Endothelial cell of umbilical vein (primary cell): ENCODE measurements around the gene CABYR. TPM values are rescaled to one million over a fixed set of nuclear protein-coding genes. Genes with fewer than 3 reads are reported as not detected.

Source experiments
- BruUV-seq: library from RNA; stranded (reverse); fragments of 400-500 nt; replicated peaks from 2 replicates; lab custom pipeline; 2021; lab: Mats Ljungman, UMichigan
- CTCF ChIA-PET: fragments of 300-600, 350-600 bp; sonication (Branson Sonifier 250); formaldehyde crosslinking; loops from one replicate; lab custom pipeline; 2021; ENCODE audit warnings: antibody characterized with exemption, inconsistent platforms; lab: Charles Lee
- POLR2A ChIA-PET: fragments of 300-600, 350-600 bp; sonication (Branson Sonifier 250); formaldehyde crosslinking; loops from one replicate; lab custom pipeline; 2021; ENCODE audit warnings: antibody characterized with exemption, inconsistent platforms; lab: Charles Lee
- DNase-seq: peaks from one replicate; pipeline ENCODE4 v3.0.0-alpha.2; 2011; ENCODE audit warnings: low read depth, low spot score
- FAIRE-seq: peaks from 2 replicates; lab custom pipeline; 2011; peaks lifted over from hg19 to GRCh38; lab: Jason Lieb, UNC
- H2AFZ ChIP-seq: 2 replicates; pipeline ENCODE4 v1.6.0; 2012; ENCODE audit warnings: low read depth, low read length, control low read depth, inconsistent platforms
- H3K27ac ChIP-seq: 2 replicates; pipeline ENCODE4 v1.5.1; 2011; ENCODE audit warnings: low read depth, mild to moderate bottlenecking, control low read depth, low read length, moderate library complexity; ENCODE audit not compliant: insufficient read depth
- H3K27me3 ChIP-seq, 2 experiments: 2 replicates each; pipeline versions ENCODE4 v1.6.0 to v1.6.1; 2011; ENCODE audit warnings: low read length in 2 of 2, mixed read lengths in 1 of 2; ENCODE audit not compliant: control insufficient read depth in 2 of 2, insufficient read depth in 2 of 2
- H3K36me3 ChIP-seq, 2 experiments: 2 replicates in 1 of 2; 3 replicates in 1 of 2; pipeline ENCODE4 v1.5.1; 2011; ENCODE audit warnings: low read length in 2 of 2, mild to moderate bottlenecking in 1 of 2, moderate library complexity in 1 of 2; ENCODE audit not compliant: control insufficient read depth in 2 of 2, insufficient read depth in 2 of 2; ENCODE audit errors: extremely low read depth in 1 of 2
- H3K4me1 ChIP-seq: 3 replicates; pipeline ENCODE4 v1.5.1; 2011; ENCODE audit warnings: mild to moderate bottlenecking, low read length; ENCODE audit not compliant: control insufficient read depth, insufficient read depth; ENCODE audit errors: extremely low read depth
- H3K4me2 ChIP-seq: 2 replicates; pipeline ENCODE4 v1.6.1; 2011; ENCODE audit warnings: low read length, control low read depth, mixed read lengths; ENCODE audit not compliant: insufficient read depth
- H3K4me3 ChIP-seq, 3 experiments: fragments of 200-600 bp in 1 of 3; sonication (generic), shearing (Covaris generic) in 1 of 3; replicated peaks in 1 of 3; 2 replicates each; pipeline ENCODE4 v1.5.1; 2011 to 2016; ENCODE audit warnings: control low read depth in 3 of 3, low read length in 3 of 3, mild to moderate bottlenecking in 2 of 3, inconsistent platforms in 1 of 3, low read depth in 1 of 3, moderate library complexity in 1 of 3; ENCODE audit not compliant: insufficient read depth in 1 of 3
- H3K79me2 ChIP-seq: 2 replicates; pipeline ENCODE4 v1.6.0; 2012; ENCODE audit warnings: low read length, inconsistent platforms; ENCODE audit not compliant: control insufficient read depth, insufficient read depth
- H3K9ac ChIP-seq: replicated peaks from 2 replicates; pipeline ENCODE3; 2011; ENCODE audit warnings: low read length, control low read depth; ENCODE audit not compliant: insufficient read depth; ENCODE audit errors: extremely low read depth
- H3K9me1 ChIP-seq: replicated peaks from 3 replicates; pipeline ENCODE4 v1.6.0; 2011; ENCODE audit warnings: mild to moderate bottlenecking, low read length; ENCODE audit not compliant: control insufficient read depth, insufficient read depth; ENCODE audit errors: extremely low read depth
- H3K9me3 ChIP-seq: replicated peaks from 2 replicates; pipeline ENCODE4 v1.5.1; 2012; ENCODE audit warnings: low read length, inconsistent platforms; ENCODE audit not compliant: control insufficient read depth, insufficient read depth
- H4K20me1 ChIP-seq: replicated peaks from 2 replicates; pipeline ENCODE3; 2011; ENCODE audit warnings: mild to moderate bottlenecking, low read length; ENCODE audit not compliant: control insufficient read depth, insufficient read depth; ENCODE audit errors: extremely low read depth
- CTCF ChIP-seq, 2 donors: IDR thresholded peaks; 1 replicate in 1 of 2; 2 replicates in 1 of 2; pipeline ENCODE4 v1.5.1; 2011; ENCODE audit warnings: low read length in 2 of 2, mild to moderate bottlenecking in 2 of 2, moderate library complexity in 2 of 2, control low read depth in 1 of 2, inconsistent platforms in 1 of 2, low read depth in 1 of 2; ENCODE audit not compliant: insufficient read depth in 1 of 2; ENCODE audit errors: extremely low read depth in 1 of 2
- EZH2 ChIP-seq: IDR thresholded peaks from 2 replicates; pipeline ENCODE4 v1.6.1; 2012; ENCODE audit warnings: borderline replicate concordance, low read depth, mild to moderate bottlenecking, moderate library complexity, low read length, inconsistent platforms; ENCODE audit not compliant: severe bottlenecking
- FOS ChIP-seq: IDR thresholded peaks from 2 replicates; pipeline ENCODE4 v1.6.1; 2011; ENCODE audit warnings: mild to moderate bottlenecking, low read length, moderate library complexity, borderline replicate concordance; ENCODE audit not compliant: insufficient read depth
- GATA2 ChIP-seq: IDR thresholded peaks from 2 replicates; pipeline ENCODE4 v1.7.0; 2011; ENCODE audit warnings: low read depth, mild to moderate bottlenecking, moderate library complexity, mixed read lengths, low read length; ENCODE audit not compliant: insufficient read length, insufficient read depth
- JUN ChIP-seq: IDR thresholded peaks from 2 replicates; pipeline ENCODE4 v1.6.1; 2011; ENCODE audit warnings: borderline replicate concordance, low read depth; ENCODE audit not compliant: insufficient read length, insufficient read depth
- MAX ChIP-seq: IDR thresholded peaks from 2 replicates; pipeline ENCODE4 v1.6.1; 2011; ENCODE audit not compliant: insufficient read depth, insufficient read length
- MYC ChIP-seq: IDR thresholded peaks from one replicate; pipeline ENCODE4 v1.6.1; 2011; ENCODE audit warnings: mild to moderate bottlenecking, low read depth, low read length
- POLR2A ChIP-seq: IDR thresholded peaks from 2 replicates; pipeline ENCODE4 v1.6.1; 2012; ENCODE audit warnings: low read depth, mild to moderate bottlenecking, control low read depth, low read length
- POLR2AphosphoS5 ChIP-seq: IDR thresholded peaks from 2 replicates; pipeline ENCODE4 v1.6.1; 2012; ENCODE audit warnings: low read depth, mild to moderate bottlenecking, control low read depth, low read length, moderate library complexity; ENCODE audit not compliant: insufficient read depth
- dilution Hi-C: fragments of 300-500 bp; cut with MboI; formaldehyde crosslinking; loops from one replicate; pipeline ENCODE4 v1.15.0; 2019; ENCODE audit warnings: low sequenced_read_pairs; ENCODE audit not compliant: extremely low pct_ligation_motif_present
- intact Hi-C: fragments of 100-400 bp; cut with micrococcal nuclease; formaldehyde crosslinking; loops from one replicate; pipeline ENCODE4 v1.10.0; 2022
- polyA plus RNA-seq, 4 experiments: library from polyadenylated mRNA; depleted of rRNA in 3 of 4; stranded (reverse) in 3 of 4; unstranded in 1 of 4; fragments of >200 nt; gene quantifications; 2 replicates each; pipeline versions ENCODE4 v1.2.1 to v1.2.3, GENCODE V29; 2011 to 2012; ENCODE audit warnings: missing spikeins in 1 of 4
- total RNA-seq: library from RNA; stranded (reverse); gene quantifications from 2 replicates; pipeline ENCODE4 v1.2.3, GENCODE V29; 2021

CABYR gene
- total and polyA plus RNA-seq, 2 donors (not counting 3 experiments of a cell fraction or from before 2014, with no cell fraction given): 3.9 to 8.9 TPM

- ChIA-PET CTCF (interaction anchor here (1.3 to 3.9 kb wide), 2 partner anchors 10 to 29 kb away, joined by 5 to 53 read pairs; no protein-coding TSS in a partner anchor), POLR2A (no interaction called here)
- no peak for TF ChIP-seq EZH2
- TF ChIP-seq GATA2: no peak
- no peak for TF ChIP-seq POLR2A
- TF ChIP-seq JUN: no peak
- no peak for TF ChIP-seq MAX
- no peak for TF ChIP-seq POLR2AphosphoS5
- TF ChIP-seq MYC: no peak
- TF ChIP-seq CTCF (IDR thresholded peaks at IDR 0.05; ENCODE audit: extremely low read depth in 1 of 2, insufficient read depth in 1 of 2, low read depth in 1 of 2, low read length in 2 of 2): no peak
- no peak for TF ChIP-seq FOS
- dilution Hi-C loops (no loop called here), intact Hi-C loops (no loop called here)
- H3K4me1 ChIP-seq: no peaks in the 10 kb centered on the region
- no peaks in the 10 kb centered on the region for H3K27me3 ChIP-seq
- H3K9me3 ChIP-seq: no peaks in the 10 kb centered on the region
- H3K9ac ChIP-seq: no peak overlapping the region
- no peaks in the 10 kb centered on the region for H4K20me1 ChIP-seq
- H3K79me2 ChIP-seq: no peaks in the 10 kb centered on the region
- no peak overlapping the region for H3K4me3 ChIP-seq
- no peaks in the 10 kb centered on the region for H3K9me1 ChIP-seq
- no TSS peak for BruUV-seq
- H3K27ac ChIP-seq: no peak overlapping the region
- no peak overlapping the region for H3K4me2 ChIP-seq
- H3K36me3 ChIP-seq: no peaks in the 10 kb centered on the region
- no peak for DNase-seq
- no peak for FAIRE-seq
- no peak overlapping the region for H2AFZ ChIP-seq
Measured at GRCh38 chr18:24187049-24187448, 48.2 kb downstream of the CABYR start.
